ENCODE results near the gene FAM187B.

- no peak for TF ChIP-seq CTCF (IDR thresholded peaks at IDR 0.05)
- no peak for TF ChIP-seq EZH2 (IDR thresholded peaks at IDR 0.05; ENCODE audit: borderline replicate concordance, insufficient read depth, low read depth, low read length, poor library complexity, severe bottlenecking)
These were observed 33.7 kb upstream of the FAM187B start for GRCh38 chr19:35262101-35262761.

Measured in B cell (primary cell).